Smooth muscle cell of trachea (primary cell): Measurements from ENCODE around the gene CTXN3. TPM values are rescaled to one million over a fixed set of nuclear protein-coding genes. Genes with fewer than 3 reads are reported as not detected.

Experiments used
- total RNA-seq: library from RNA; depleted of rRNA; stranded (reverse); fragments of >200 nt; gene quantifications from 2 replicates; pipeline ENCODE4 v1.2.1, GENCODE V29; 2014

CTXN3 gene
- not detected in 2 replicates for total RNA-seq

GRCh38 chr5:127649018-127649439, at the start of gene CTXN3:
CTXN3 (plus strand) TSS chr5:127649082; CDS start chr5:127657522, 8,440 bp downstream.

GRCh38 chr5:127702926-127703561, 54.2 kb downstream of the CTXN3 start, which contains the start of gene CCDC192:
CCDC192 (plus strand) TSS chr5:127703391; CDS start chr5:127703446, 55 bp downstream.

Other genes with a start within 250 kb of the CTXN3 start
- gene PRRC1, start 131.4 kb upstream of the CTXN3 start, total RNA-seq: 60.4 and 78.1 TPM in 2 replicates
- not detected in 2 replicates for gene CCDC192, start 54.3 kb downstream of the CTXN3 start, total RNA-seq